HG03159 (cell line): ENCODE results near the gene SLC9A3.

Experiments used
- ATAC-seq: cut with Tn5 transposase; IDR thresholded peaks from one replicate; pipeline ENCODE4 v1.9.1; 2021; ENCODE audit warnings: mild to moderate bottlenecking, moderate library complexity; ENCODE audit not compliant: unreplicated experiment

SLC9A3 gene

DNA sequence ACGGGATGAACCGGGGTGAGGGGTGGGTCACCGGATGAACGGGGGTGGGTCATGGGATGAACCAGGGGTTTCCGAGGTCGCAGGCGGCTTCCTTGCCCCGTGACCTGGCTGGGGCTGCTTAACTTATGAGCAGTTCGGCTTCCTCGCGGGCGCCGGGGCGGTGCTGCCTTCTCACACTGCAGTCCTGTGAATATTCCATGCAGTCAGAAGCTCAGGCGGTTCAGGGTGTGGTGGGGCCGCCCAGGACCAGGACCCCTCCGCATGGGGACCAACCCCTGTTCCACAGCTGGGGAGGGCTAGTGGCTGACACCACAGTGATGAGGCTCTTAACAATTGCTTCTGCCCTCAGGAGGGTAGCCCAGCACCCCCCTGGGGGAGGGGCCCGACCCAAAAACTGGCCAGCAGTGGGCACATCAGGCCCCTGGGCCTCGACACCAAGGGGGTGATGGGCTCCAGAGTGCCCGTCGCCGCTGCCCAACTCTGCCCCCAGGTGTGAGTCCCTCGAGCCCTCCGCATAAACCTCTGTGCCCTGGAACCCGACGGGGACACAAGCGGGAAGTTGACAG, 30.9 kb upstream of the SLC9A3 start:
- no peak for ATAC-seq

DNA sequence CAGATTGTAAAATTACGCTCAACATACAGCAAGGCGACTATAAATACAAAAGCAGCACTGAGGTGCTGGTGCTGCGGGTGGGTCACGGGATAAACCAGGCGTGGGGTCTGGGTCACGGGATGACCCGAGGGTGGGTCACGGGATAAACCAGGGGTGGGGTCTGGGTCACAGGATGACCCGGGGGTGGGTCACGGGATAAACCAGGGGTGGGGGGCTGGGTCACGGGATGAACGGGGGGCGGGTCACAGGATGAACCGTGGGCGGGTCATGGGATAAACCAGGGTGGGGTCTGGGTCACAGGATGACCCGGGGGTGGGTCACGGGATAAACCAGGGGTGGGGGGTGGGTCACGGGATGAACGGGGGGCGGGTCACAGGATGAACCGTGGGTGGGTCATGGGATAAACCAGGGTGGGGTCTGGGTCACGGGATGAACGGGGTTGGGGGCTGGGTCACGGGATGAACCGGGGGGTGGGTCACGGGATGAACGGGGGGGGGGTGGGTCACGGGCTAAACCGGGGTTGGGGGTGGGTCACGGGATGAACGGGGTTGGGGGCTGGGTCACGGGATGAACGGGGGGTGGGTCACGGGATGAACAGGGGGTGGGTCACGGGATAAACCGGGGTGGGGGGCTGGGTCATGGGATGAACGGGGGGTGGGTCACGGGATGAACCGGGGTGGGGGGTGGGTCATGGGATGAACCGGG, 30.2 kb upstream of the SLC9A3 start:
- no peak for ATAC-seq

DNA sequence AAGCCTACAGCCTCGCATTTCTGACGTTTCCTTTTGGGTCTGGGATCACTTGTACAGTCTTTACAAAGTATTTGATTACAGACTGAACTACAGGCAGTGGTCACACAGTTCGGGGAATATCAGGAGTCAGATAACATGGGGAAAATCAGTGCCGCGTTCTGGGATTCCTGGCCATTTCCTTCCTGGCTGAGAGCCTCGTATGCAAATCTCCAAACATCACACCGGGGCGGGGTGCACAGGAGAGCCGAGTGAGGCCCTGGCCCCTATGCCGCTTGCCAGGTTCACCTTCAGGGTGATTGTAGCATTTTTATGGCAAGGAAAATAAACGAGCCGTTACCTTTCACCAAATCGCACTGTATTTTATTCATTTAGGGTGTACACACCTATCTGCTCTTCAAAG, 29.6 kb upstream of the SLC9A3 start:
- no peak for ATAC-seq

DNA sequence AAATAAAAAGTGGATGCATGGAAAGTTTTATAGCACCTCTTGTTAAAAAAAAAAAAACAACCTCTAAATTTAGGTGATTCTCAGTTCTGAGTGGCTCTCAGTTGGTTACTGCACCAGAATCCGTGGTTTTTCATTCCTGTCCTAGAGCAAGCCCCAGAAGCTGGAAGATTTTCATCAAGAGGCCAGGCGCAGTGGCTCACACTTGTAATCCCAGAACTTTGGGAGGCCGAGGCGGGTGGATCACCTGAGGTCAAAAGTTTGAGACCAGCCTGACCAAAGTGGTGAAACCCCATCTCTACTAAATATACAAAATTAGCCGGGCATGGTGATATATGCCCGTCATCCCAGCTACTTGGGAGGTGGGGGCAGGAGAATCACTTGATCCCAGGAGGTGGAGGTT, 27.2 kb upstream of the SLC9A3 start:
- ATAC-seq: no peak

- no peak for ATAC-seq
These were observed 25.0 kb upstream of the SLC9A3 start for GRCh38 chr5:549229-549628.

DNA sequence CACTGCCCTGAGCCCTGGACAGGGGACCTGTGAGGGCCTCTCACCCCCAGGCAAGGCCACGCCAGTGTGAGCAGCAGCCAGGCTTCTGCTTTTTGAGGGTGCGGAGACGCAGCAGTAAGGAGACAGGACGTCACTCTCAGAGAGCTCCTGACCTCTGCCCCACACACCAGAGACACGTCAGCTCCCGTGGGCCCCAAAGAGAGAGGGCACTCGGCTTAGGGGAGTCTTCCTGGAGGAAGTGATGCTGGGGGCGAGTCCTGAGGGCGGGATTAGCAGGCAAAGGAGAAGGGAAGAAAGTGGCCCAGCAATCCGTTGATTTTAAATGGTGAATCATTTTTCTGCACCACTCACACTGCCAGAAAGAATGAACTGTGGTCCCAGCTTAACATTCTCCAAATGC, 24.0 kb upstream of the SLC9A3 start:
- no peak for ATAC-seq

- ATAC-seq: no peak
These were observed 23.1 kb upstream of the SLC9A3 start for GRCh38 chr5:547086-547924.

DNA sequence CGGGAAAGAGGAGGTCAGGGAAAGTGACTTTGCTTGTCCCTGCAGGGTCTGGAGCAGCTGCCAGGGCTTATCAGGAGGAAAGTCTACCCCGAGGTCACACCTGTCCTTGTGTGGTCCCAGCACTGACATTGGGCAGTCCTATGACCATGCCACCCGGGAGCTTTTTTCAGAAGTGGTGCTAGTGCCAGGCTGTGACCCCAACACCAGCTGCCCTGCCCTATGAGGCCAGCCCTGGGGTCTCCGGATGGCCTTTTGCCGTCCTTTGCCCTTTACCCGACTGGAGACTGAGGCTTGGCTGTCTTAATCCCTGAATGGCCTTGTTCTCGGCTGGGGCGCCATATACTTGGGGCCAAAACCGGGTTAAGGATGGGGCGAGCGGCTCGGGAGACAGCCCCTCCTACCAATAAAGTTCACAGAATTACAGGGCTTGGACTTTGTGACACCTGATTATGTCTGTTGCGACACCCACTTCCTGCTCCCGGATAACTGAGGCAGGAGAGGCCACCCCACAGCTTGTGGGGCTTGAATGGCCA, 22.2 kb upstream of the SLC9A3 start:
- ATAC-seq: no peak

GRCh38 chr5:545641-546375, 21.6 kb upstream of the SLC9A3 start:
- no peak for ATAC-seq

GRCh38 chr5:544675-545355, 20.6 kb upstream of the SLC9A3 start:
- no peak for ATAC-seq

DNA sequence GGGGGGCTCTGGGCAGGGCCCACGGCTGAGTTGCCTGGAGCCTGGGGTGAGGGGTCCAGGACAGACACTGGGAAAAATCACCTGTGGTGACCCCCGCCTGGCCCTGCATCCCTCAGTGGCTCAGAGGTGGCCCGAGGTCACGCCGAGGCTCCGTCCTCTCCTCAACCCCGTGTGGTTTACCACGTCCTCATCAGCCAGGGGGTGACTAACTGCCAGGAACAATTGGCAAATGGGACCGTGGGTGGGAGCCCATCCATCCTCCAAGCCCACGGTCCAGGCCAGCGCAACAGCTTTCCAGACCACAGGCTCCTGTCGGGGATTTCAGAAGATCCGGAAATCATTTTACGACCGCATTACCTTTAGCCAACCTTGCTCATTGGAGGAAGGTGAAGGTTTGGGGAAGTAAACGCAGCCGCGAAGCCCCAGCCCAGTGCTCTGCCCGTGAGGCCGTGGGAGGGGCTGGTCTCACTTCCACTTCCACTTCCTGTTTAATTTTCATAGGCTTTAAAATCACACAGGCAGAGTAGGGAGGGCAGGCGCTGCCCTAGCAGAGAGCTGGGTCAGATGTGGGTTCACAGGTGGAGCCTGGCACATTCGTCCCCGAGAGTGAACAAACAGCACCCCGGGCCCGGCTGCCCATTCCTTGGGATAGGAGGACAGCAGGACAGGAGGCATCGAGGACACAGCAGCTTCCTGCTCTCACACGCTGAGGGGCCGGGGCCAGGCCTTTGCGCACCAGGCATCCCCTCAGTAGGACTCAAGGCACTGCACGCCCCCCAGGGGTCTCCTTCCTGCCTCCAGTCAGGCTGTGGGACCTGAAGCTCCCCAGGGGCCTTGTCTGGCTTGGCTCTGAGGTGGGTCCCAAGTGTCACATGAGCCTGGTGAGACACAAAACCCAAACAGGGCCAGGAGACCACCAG, 19.8 kb upstream of the SLC9A3 start:
- ATAC-seq: peak; percentile 96

- no peak for ATAC-seq
These were observed 19.1 kb upstream of the SLC9A3 start for GRCh38 chr5:543351-543750.

- no peak for ATAC-seq
These were observed 18.4 kb upstream of the SLC9A3 start for GRCh38 chr5:542319-543311.

- ATAC-seq: no peak
These were observed 17.5 kb upstream of the SLC9A3 start for GRCh38 chr5:541539-542318.

GRCh38 chr5:540906-541538, 16.8 kb upstream of the SLC9A3 start:
- ATAC-seq: no peak

DNA sequence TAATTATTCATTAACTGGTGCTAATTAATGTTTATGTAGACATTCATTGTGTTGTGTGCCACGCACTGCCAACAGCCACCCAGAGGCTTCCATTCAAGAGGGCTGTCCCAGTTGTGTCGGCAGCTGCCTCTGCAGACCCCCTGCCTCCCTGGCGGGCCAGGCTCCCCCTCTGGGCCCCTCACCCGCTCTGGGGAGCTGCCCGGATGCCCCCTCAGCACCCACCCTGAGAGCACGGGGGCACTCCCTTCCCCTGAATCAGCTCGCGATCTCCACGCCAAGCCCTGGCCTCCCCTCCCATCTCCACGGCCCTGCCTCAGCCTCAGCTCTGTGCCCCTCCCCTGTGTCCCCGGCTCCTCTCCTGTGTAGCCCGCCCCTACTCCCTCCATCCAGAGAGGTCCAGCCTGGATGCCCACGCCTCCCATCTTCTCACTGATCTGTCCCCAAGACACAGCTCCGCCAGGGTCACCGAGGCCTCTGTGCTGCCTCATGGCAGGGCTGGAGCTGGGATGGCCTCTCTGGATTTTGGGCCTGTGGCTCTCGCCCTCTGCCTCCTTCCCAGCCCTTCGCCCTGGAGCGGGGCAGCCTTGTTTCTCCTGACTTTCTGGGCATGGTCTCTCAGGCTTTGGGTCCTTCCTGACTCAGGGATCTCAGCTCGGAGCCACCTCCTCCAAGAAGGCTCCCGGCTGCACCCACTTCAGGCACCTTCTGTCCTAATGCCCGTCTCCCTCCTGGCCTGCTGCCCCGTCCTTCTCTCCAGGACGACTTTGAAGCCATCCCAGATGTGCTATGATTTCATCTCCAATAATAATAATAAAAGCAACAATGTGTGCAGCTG, 16.0 kb upstream of the SLC9A3 start:
- no peak for ATAC-seq
